Skeletal muscle tissue (tissue), 4 donors: ENCODE results near the gene ZNF609. TPM values are rescaled to one million over a fixed set of nuclear protein-coding genes. Genes with fewer than 3 reads are reported as not detected.
"Not testable (repeated sequence)": the region's sequence is repeated elsewhere in the genome, so short reads cannot be mapped to it uniquely, and the experiment has no call there.

ENCODE experiments used
- H3K27ac ChIP-seq: one replicate; pipeline ENCODE4 v1.7.0; 2013; ENCODE audit warnings: mild to moderate bottlenecking, low read depth, low read length, inconsistent platforms
- H3K27me3 ChIP-seq, 3 donors: one replicate each; pipeline ENCODE4 v1.7.0; 2013; ENCODE audit warnings: low read length in 3 of 3; ENCODE audit not compliant: control insufficient read depth in 3 of 3, insufficient read depth in 3 of 3
- H3K36me3 ChIP-seq, 3 donors: one replicate each; pipeline ENCODE4 v1.7.0; 2013; ENCODE audit warnings: low read length in 3 of 3; ENCODE audit not compliant: control insufficient read depth in 3 of 3, insufficient read depth in 3 of 3
- H3K4me1 ChIP-seq, 3 donors: one replicate each; pipeline ENCODE4 v1.7.0; 2013; ENCODE audit warnings: low read length in 3 of 3, mild to moderate bottlenecking in 3 of 3; ENCODE audit not compliant: control insufficient read depth in 3 of 3, insufficient read depth in 3 of 3
- H3K4me3 ChIP-seq, 3 donors: one replicate each; pipeline ENCODE4 v1.7.0; 2013; ENCODE audit warnings: low read length in 3 of 3
- H3K9ac ChIP-seq, 3 donors: one replicate each; pipeline ENCODE4 v1.7.0; 2013; ENCODE audit warnings: low read length in 3 of 3, mild to moderate bottlenecking in 3 of 3, moderate library complexity in 2 of 3, low read depth in 1 of 3
- H3K9me3 ChIP-seq, 3 donors: one replicate each; pipeline ENCODE4 v1.7.0; 2013; ENCODE audit warnings: low read length in 3 of 3; ENCODE audit not compliant: control insufficient read depth in 3 of 3
- total RNA-seq: library from RNA; depleted of rRNA; stranded (reverse); fragments of >200 nt; gene quantifications from one replicate; pipeline ENCODE4 v1.2.3, GENCODE V29; 2014
- donor health status: Osteomylitis.

ZNF609 gene
- total RNA-seq, 1 donor from 2014 or later, result 13.6 TPM

DNA sequence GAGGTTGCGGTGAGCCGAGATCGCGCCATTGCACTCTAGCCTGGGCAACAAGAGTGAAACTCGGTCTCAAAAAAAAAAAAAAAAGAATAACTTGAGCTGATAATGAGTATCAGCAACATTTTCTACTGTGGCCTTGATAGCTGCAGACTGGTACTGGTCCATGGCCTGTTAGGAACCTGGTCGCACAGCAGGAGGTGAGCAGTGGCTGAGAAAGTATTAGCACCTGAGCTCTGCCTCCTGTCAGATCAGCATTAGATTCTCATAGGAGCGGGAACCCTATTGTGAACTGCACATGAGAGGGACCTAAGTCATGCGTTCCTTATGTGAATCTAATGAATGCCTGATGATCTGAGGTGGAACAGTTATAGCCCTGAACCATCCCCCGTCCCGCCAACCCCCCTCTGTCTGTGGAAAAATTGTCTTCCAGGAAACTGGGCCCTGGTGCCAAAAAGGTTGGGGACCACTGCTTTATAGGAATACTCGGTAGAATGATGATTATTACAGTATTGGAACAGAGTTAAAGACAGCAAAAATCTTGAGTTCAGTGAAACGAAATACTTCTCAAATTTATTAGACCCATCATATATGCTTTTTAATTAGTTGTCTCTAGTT is 126.0 kb downstream of the ZNF609 start:
- H3K9me3 ChIP-seq, result peaks cover 0 to 2% (median 0%) of the 10 kb centered on the region in 3 donors
- no peaks in the 10 kb centered on the region for H3K27me3 ChIP-seq
- H3K4me3 ChIP-seq, result no peak overlapping the region
- H3K36me3 ChIP-seq, result no peaks in the 10 kb centered on the region
- peaks cover 0 to 6% (median 5%) of the 10 kb centered on the region in 3 donors for H3K4me1 ChIP-seq
- H3K9ac ChIP-seq, result no peak overlapping the region
- no peak overlapping the region for H3K27ac ChIP-seq

DNA sequence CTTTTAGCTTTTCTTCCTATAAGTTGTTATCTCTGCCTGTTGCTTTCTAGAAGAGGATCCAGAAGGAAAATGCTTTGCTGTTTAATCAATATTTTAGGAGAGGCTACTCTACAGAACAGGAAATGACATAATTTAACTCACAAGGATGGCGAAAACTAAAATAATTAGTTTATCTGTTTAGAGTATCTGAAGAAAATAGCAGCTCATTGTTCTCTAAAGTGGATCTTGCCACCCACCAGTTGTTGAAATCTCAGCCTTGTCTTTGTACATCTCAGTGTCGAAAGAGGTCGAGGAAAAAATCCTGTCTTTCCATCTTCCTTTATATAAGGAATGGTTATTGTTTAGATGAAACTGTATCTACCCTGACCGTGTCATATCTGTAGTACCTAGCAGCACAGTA is 126.6 kb downstream of the ZNF609 start:
- Histone ChIP-seq H3K9ac (no peak overlapping the region), H3K4me3 (no peak overlapping the region), H3K9me3 (no peaks in the 10 kb centered on the region), H3K36me3 (no peaks in the 10 kb centered on the region), H3K4me1 (peaks cover 0 to 6% (median 5%) of the 10 kb centered on the region in 3 donors), H3K27me3 (no peaks in the 10 kb centered on the region), H3K27ac (no peak overlapping the region)

DNA sequence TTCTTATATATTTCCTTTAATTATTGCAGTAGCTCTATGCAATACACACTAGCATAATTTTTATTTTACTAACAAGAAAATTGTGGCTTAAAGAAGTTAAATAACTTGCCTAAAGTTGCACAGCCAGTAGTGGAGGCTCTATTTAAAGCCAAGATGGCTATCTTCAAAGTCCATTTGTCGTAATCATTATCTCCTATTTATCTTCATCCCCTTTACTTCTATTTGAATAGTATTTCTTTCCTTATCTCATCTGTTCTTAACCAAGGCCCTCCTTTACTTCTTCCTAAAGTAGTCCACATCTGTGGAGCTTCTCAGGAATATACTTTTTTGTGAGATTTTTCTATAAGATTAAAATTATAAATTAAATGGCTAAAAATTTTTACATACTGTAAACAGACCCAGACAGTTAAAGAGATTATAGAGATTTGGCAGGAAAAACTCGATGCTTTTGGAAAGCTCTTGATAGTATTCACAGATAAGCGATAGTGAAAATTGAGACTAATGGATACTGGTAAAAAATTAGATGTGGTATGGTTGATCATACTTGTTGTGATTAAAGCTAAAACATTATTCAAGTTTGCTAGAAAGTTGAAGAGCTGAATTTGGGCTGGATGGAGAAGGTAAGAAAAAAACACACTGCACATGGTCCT is 129.2 kb downstream of the ZNF609 start:
- H3K36me3 ChIP-seq, result no peaks in the 10 kb centered on the region
- H3K4me1 ChIP-seq, result peaks cover 0 to 6% (median 5%) of the 10 kb centered on the region in 3 donors
- H3K4me3 ChIP-seq, result no peak overlapping the region
- no peaks in the 10 kb centered on the region for H3K9me3 ChIP-seq
- H3K27me3 ChIP-seq, result no peaks in the 10 kb centered on the region
- H3K9ac ChIP-seq, result no peak overlapping the region
- H3K27ac ChIP-seq, result no peak overlapping the region

- H3K4me3 ChIP-seq, H3K36me3 ChIP-seq, H3K27ac ChIP-seq, H3K9me3 ChIP-seq, H3K9ac ChIP-seq, H3K27me3 ChIP-seq: not testable (repeated sequence)
- peaks cover 3 to 13% (median 5%) of the 10 kb centered on the region in 3 donors for H3K4me1 ChIP-seq
These were observed 132.5 kb downstream of the ZNF609 start for GRCh38 chr15:64592845-64593244.

GRCh38 chr15:64596701-64597476 is 136.5 kb downstream of the ZNF609 start:
- H3K9me3 ChIP-seq, result no peaks in the 10 kb centered on the region
- no peak overlapping the region for H3K4me3 ChIP-seq
- H3K27me3 ChIP-seq, result no peaks in the 10 kb centered on the region
- H3K36me3 ChIP-seq, result no peaks in the 10 kb centered on the region
- no peak overlapping the region for H3K9ac ChIP-seq
- no peak overlapping the region for H3K27ac ChIP-seq
- H3K4me1 ChIP-seq, result peaks cover 0 to 9% (median 5%) of the 10 kb centered on the region in 3 donors

GRCh38 chr15:64597477-64597822 is 137.1 kb downstream of the ZNF609 start:
- no peak overlapping the region for H3K4me3 ChIP-seq
- no peaks in the 10 kb centered on the region for H3K9me3 ChIP-seq
- H3K36me3 ChIP-seq, result no peaks in the 10 kb centered on the region
- H3K9ac ChIP-seq, result no peak overlapping the region
- no peaks in the 10 kb centered on the region for H3K27me3 ChIP-seq
- peaks cover 0 to 9% (median 5%) of the 10 kb centered on the region in 3 donors for H3K4me1 ChIP-seq
- H3K27ac ChIP-seq, result no peak overlapping the region

GRCh38 chr15:64599226-64599625 is 138.8 kb downstream of the ZNF609 start:
- H3K4me3 ChIP-seq, result no peak overlapping the region
- no peak overlapping the region for H3K27ac ChIP-seq
- H3K36me3 ChIP-seq, result no peaks in the 10 kb centered on the region
- H3K27me3 ChIP-seq, result no peaks in the 10 kb centered on the region
- H3K9me3 ChIP-seq, result no peaks in the 10 kb centered on the region
- H3K4me1 ChIP-seq, result peaks cover 3 to 11% (median 7%) of the 10 kb centered on the region in 3 donors
- H3K9ac ChIP-seq, result no peak overlapping the region

- peaks cover 3 to 13% (median 8%) of the 10 kb centered on the region in 3 donors for H3K4me1 ChIP-seq
- H3K9ac ChIP-seq, result no peak overlapping the region
- no peak overlapping the region for H3K27ac ChIP-seq
- no peak overlapping the region for H3K4me3 ChIP-seq
- H3K9me3 ChIP-seq, result no peaks in the 10 kb centered on the region
- no peaks in the 10 kb centered on the region for H3K36me3 ChIP-seq
- H3K27me3 ChIP-seq, result no peaks in the 10 kb centered on the region
These were observed 139.3 kb downstream of the ZNF609 start for GRCh38 chr15:64599716-64600115.

DNA sequence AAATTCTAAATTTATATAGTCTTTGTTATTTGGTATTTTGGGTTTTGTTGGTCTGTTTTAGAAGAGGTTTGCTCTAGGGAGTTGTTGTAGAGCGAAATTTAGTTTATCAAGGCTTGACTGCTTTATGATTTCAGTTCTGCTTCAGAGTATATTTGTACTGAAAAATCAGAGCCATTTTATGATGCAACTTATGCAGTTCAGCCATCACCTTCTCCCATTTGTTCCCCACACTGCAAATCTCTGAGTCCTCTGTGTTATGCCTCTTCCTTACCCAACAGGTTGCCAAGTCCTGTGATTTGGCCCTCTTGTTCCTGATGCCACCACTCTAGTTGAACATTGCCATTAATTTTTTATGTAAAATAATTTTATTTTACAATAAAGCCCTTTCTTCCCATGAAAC is 140.4 kb downstream of the ZNF609 start:
- peaks cover 3 to 13% (median 8%) of the 10 kb centered on the region in 3 donors for H3K4me1 ChIP-seq
- no peaks in the 10 kb centered on the region for H3K9me3 ChIP-seq
- no peak overlapping the region for H3K9ac ChIP-seq
- no peak overlapping the region for H3K27ac ChIP-seq
- H3K4me3 ChIP-seq, result no peak overlapping the region
- no peaks in the 10 kb centered on the region for H3K36me3 ChIP-seq
- no peaks in the 10 kb centered on the region for H3K27me3 ChIP-seq

- no peak overlapping the region for H3K4me3 ChIP-seq
- H3K4me1 ChIP-seq, result peaks cover 2 to 4% (median 3%) of the 10 kb centered on the region in 3 donors
- no peaks in the 10 kb centered on the region for H3K36me3 ChIP-seq
- no peak overlapping the region for H3K27ac ChIP-seq
- no peaks in the 10 kb centered on the region for H3K27me3 ChIP-seq
- no peaks in the 10 kb centered on the region for H3K9me3 ChIP-seq
- H3K9ac ChIP-seq, result no peak overlapping the region
These were observed 143.9 kb downstream of the ZNF609 start for GRCh38 chr15:64604319-64604718.
